GM12872 (cell line): ENCODE results near the gene PRSS35.

ENCODE experiments used
- CTCF ChIP-seq: IDR thresholded peaks from 3 replicates; pipeline ENCODE4 v1.5.1; 2011; ENCODE audit warnings: low read depth, mild to moderate bottlenecking, low read length, moderate library complexity; ENCODE audit not compliant: insufficient read depth

Gene PRSS35

GRCh38 chr6:83558975-83559374 lies 46.6 kb downstream of the PRSS35 start:
- TF ChIP-seq CTCF, result no peak

DNA sequence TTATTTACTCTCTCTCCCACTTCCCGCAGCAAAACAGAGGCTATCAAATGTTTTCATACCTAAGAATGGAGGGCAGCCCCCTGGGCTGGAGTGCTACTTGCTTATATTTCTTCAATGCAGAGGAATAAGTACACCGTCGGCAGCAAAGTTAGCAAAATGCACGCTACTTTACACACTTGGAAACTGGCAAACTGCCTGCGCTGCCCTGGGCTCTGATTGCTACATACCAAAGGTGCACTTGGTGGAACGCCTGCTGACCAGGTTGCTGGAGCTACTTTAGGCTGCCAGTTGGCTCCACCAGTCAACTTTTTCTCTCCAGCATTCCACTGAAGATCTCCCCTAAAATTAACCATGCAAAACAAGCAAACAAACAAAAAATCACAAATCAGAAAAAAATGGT lies 62.4 kb downstream of the PRSS35 start:
- TF ChIP-seq CTCF, result no peak
